Measurements from ENCODE around the gene APC.

GRCh38 chr5:112793201-112793600 is 55.5 kb downstream of the APC start:
- TF ChIP-seq CTCF (IDR thresholded peaks at IDR 0.05) = no peak
- TF ChIP-seq POLR2A (IDR thresholded peaks at IDR 0.05) = no peak
